HG02885 (cell line): ENCODE measurements around the gene MOB3A.

Experiments
- ATAC-seq: cut with Tn5 transposase; IDR thresholded peaks from one replicate; pipeline ENCODE4 v1.9.1; 2021; ENCODE audit warnings: mild to moderate bottlenecking; ENCODE audit not compliant: unreplicated experiment, poor library complexity

Gene MOB3A

DNA sequence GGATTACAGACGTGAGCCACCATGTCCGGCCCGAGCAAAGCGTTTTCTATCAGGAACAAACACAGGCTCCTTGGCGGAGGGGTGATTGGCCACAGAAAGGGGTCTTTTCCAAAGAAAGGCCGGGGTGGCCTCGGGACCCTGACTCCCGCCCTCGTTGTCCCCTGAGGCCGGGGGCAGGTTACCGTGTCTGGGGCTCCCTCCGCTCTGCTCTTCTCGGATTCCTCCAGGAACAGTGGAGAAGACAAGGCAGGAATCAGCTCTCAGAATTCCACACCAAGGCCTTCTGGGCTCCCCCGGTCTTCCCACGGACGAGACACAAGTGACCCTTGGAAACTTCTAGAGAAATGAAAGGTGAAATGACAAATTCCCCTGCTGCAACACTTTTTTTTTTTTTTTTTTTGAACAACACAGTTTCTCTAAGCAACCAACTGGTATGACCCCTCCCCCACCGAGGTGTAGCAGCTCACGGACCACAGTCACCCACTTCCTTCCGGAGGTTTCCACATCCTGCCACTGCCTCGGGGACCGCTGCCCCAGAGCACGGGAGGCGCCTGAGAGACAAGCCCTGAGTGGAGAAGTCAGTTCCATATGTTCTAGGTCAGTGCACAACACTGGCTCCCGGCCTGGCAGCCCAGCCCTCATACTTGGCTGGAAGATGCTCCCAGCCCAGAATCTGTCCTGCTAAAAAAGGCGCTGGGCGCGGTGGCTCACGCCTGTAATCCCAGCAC is 11.0 kb downstream of the MOB3A start:
- ATAC-seq: peak; percentile 38

- ATAC-seq: no peak
These were observed 12.8 kb downstream of the MOB3A start for GRCh38 chr19:2083174-2083854.

DNA sequence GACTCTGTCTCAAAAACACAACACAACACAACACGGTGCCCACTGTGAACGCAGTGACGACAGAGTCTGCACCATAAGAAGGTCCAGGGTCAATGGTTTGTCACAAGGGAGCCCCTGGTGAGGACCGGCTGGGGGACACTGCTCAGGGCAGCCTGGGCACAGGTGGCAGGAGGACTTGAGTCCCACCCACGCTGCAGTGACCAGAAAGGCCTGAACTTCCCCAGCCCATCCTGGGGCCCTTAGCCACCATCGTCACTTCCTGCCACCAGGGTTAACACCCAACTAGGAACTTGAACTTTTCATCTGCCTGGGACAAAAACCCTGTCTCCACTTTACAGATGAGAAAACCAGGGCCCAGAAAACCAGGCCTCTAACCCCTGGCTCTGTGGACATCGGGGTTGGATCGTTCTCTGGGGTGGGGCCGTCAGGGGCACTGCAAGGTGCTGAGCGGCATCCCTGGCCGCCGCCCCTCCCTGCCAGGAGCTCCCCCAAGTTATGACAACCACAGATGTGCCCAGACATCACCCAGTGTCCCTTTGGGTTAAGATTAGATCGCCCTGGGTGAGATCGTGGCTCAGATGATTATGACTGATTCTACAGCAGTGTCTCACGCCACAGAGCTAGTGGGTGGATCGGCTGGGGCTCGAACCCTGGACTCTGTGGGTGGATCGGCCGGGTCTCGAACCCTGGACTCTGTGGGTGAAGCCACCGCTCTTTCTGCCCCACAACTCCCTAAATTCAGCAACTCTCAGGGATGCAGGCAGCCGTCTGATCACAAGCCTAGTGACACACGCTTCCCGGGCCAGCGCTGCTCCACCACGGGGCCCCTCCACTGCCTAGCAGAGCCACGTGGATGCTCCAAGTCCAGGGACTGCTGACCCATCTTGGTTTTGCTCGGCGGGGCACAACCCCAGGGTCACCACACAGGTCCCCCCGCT is 14.0 kb downstream of the MOB3A start:
- no peak for ATAC-seq

GRCh38 chr19:2080336-2080988 is 15.7 kb downstream of the MOB3A start:
- no peak for ATAC-seq

GRCh38 chr19:2079865-2080301 is 16.2 kb downstream of the MOB3A start:
- no peak for ATAC-seq

DNA sequence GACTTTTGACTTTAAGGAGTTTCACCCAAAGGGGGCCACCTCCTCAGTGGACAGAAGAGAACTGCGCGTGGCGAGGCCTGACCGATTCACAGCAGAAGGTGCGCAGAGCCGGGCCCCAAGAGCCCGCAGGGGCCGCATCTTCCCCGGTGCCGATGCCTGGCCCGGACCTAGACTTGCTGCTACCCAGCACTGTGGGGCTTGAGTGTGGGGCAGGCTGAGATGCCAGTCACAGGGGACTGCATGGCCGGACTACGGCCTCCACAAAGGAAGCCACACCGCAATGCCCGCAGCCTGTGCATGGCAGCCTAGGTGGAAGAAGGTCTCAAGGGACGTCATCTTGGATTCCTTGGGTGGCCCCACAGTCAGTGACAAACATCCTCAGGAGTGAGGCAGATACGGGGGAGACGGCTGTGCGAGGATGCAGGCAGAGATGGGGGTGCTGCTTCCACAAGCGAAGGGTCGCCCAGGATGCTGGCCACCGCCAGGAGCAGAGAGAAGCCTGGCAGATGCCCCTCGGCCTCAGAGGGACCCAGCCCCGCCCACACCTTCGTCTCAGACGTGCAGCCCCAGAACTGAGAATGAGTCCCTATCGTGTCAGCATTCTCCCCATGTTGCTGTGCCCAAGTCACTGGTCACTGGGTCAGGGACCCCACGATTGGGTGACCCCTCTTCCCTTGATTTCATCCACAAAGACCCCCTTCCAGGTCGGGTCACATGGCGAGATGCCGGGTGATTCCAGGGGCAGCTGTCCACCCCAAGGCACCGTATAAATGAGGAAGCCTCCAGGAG is 16.9 kb downstream of the MOB3A start:
- ATAC-seq: no peak

GRCh38 chr19:2077833-2078619 is 18.1 kb downstream of the MOB3A start:
- no peak for ATAC-seq

DNA sequence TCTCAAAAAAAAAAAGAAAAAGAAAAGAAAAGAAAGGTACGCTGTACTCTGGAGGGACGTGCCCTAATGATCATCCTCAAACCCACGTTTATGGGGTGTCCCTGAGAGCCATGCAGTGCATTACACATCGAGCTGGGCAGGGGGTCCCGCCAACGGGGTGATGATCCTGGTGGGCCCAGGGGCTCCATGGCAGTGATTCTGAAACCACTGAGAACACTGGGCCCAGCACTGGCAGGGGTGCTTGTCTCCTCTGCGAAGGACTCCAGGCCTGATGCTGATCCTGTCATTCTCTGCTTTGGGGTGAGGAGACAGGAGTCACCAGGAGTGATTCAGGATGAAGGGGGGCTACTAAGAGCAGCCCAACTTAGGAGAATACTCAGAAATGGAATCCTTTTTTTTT is 18.7 kb downstream of the MOB3A start:
- ATAC-seq: no peak

- no peak for ATAC-seq
These were observed 19.6 kb downstream of the MOB3A start for GRCh38 chr19:2076526-2076944.

GRCh38 chr19:2072757-2073551 is 23.2 kb downstream of the MOB3A start:
- ATAC-seq: no peak

DNA sequence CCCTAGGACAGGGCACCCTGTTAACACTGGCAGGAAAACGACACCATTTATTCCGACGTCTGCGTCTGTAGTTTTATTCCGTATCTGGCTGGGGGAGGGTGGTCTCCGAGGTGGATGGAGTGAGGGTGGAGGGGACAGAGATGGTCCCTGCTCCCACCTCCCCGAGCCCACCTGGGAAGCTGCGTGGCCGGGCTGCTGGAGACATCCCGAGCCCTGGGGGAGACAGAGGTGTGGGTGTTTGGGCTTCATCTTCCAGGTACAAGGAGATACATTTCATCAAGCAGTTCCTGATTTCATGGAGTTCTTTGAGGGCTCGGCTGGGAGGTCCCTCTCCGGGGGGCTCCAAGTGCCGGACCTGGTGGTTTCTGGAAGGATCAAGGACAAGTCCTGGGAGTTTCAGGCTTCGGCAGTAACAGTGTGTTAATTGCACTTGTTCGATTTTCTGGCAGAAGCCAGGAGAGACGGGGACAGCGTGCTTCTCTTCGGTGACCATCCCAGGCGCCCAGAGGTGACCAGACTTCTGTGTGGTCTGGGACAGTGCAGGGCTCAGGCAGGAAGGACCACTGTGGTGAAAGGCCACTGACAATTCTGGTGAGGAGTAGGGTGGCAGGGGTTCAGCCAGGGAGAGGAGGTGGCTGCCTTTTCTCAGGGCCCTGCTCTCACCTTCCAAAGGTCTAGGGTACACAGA is 25.0 kb downstream of the MOB3A start:
- no peak for ATAC-seq

DNA sequence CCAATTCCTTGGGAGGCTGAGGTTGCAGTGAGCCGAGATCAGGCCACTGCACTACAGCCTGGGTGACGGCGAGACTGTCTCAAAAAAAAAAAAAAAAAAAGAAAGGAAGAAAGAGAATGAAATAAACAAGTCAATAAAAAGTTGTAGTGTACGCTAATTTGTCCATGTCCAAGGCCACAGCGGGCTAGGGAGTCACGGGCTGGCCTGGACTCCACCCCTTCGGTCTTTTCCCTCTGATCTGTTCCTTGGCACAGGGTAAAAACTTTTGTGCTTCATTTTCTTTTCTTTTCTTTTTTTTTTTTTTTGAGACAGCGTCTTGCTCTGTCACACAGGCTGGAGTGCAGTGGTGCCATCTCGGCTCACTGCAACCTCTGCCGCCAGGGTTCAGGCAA is 25.7 kb downstream of the MOB3A start:
- no peak for ATAC-seq

DNA sequence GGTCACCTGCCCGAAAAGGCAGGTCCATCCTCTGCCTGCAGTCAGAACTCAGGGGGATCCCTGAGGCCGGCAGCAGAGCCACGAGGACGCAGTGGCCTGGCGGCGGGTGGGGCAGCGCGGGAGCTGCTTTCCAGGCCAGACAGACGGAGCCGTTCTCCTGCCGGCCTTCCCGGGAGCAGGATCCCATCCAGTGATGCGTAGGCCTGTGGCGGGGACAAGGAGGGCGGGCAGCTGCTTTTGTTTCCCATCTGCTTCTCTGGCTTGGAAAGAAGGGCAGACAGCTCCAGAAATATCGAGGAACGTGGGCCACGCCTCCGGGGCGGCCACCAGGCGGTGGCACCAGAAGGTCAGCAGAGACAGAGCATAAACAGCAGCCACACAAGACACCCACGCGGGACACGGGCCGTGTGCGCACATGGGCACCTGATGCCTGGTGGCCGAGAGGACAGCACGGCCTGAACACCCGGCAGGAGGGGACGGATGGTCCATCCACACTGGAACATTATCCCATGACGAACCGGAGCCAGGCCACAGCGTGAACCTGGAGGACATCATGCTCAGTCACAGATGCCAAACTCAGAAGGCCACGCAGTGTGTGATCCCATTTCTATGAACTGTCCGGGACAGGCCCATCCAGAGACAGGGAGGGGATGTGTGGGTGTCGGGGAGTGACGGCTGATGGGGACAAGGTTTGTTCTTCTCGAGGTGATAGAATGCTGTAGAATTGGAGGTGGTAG is 31.2 kb downstream of the MOB3A start:
- no peak for ATAC-seq

DNA sequence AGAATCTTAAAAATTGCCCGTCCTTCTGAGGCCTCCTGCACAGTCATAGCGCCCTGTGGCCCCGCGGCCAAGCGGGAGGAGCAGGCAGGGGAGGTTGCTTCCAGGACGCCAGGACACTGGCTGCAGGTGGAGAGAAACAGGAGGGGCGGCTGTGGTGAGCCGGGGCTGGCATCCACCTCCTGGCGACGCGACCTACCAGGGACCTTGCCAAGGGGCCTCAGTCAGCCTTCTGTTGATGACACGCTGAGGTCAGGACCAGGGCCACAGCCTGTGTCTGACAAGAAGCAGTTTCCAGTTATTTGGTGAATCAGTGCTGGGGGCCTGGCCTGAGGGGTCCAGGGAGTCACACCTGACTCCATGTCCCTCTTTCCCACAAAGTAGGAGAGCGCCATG is 31.7 kb downstream of the MOB3A start:
- no peak for ATAC-seq

DNA sequence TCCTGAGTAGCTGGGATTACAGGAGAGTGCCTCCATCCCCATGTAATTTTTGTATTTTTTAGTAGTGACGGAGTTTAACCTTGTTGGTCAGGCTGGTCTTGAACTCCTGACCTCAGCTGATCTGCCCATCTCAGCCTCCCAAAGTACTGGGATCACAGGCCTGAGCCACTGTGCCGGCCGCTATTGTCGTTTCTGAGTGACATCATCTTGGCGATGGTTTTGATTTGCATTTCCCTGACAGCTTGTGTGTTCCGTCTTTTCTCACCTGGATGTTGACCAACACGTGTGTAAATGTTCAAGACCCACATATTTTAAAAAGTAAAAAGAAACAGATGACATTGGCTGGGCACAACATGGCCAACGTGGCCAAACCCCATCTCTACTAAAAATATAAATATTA is 32.3 kb downstream of the MOB3A start:
- no peak for ATAC-seq

- no peak for ATAC-seq
These were observed 33.4 kb downstream of the MOB3A start for GRCh38 chr19:2062770-2063169.

- ATAC-seq: no peak
These were observed 33.8 kb downstream of the MOB3A start for GRCh38 chr19:2062389-2062729.
